Measurements from ENCODE around the gene ZNF536.

GRCh38 chr19:30442674-30443073, 70.5 kb downstream of the ZNF536 start:
- no peak for TF ChIP-seq CTCF (IDR thresholded peaks at IDR 0.05)
- no peak for TF ChIP-seq POLR2AphosphoS5 (IDR thresholded peaks at IDR 0.05; ENCODE audit: low read depth, low read length)
- no peak for TF ChIP-seq REST (IDR thresholded peaks at IDR 0.05; ENCODE audit: insufficient read depth in 1 of 2, low read depth in 2 of 2, low read length in 1 of 2)
- TF ChIP-seq SIN3A (IDR thresholded peaks at IDR 0.05; ENCODE audit: borderline replicate concordance, insufficient read depth, low read depth, low read length): no peak
- no peak for TF ChIP-seq TCF7L2 (IDR thresholded peaks at IDR 0.05; ENCODE audit: low read depth, low read length)
